NCI-H774 (cell line): ENCODE measurements around the gene VAV3.

ENCODE experiments used
- DNase-seq: peaks from one replicate; lab custom pipeline; 2025; lab: John Stamatoyannopoulos, UW

The VAV3 gene

DNA sequence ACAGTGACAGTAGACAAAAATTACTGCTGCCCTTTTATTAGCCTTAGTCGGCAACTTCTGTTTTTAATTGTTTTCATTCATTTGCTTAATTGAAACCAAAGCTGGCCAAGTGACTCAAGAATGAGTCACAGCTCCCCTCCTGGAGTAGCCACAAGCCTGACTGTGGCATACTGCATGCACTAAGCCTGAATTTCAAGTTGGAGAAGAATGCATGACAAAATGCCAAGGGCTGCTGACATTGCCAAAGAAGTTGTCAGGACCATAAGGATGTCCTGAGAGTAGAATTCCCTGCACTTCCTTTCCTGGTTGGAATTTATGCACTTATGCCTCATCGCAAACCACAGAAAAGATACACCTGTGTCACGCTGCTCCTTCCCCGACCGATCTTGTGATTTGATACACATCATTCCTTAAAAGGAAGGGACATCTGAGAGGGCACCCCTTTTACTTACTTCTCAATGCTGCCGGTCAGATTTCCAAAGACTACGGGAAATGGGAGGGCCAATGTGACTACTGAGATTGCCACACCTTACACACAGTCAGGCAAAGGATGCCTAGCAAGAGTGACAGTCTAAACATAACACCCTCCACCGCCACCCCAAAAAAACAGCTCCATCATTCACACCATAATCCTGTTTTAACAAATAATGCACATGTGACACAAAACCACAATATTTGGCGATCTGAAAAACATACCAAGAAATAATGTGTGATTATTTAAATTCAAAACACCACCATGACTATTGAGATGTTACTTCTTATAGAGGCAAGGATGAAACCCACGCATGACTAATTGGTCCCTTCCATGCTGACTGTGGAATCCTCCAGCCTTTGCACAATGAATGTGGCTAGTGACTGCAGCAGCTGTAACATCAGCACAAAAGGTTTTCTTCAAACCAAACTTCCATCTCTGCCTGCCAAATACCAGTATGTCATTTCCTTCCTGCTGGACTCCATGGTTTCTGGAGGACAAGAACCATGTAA, 28.2 kb downstream of the VAV3 start:
- no peak for DNase-seq

DNA sequence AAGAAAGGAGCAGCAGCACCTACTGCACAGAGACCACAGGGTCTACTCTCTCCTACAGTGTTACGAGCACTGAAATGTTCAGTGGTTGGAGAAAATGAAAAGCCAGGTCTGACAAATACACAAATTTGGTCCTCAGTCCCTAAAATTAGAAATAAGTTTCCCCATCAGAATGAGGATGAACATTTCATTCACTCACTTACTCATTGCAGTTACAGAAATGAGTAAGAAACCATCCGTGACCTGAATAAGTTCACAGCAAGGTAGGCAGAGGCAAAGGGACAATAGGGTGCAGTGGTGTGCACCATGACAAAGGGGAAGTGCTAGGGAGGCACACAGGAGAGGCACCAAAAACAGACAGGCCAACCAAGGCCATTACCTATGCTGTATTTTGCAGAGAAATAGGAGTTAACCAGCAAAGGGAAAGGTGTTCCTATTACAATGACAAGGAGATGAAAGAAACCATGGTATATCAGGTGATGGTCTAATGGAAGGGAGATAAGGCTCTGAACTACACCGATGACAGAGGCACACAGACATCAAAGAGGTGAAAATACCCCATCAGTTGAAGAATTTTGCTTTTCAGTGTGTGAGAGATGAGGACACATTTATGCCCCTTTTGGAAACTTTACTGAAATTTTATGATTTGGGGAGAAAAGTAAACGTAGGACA, 29.4 kb downstream of the VAV3 start:
- no peak for DNase-seq

DNA sequence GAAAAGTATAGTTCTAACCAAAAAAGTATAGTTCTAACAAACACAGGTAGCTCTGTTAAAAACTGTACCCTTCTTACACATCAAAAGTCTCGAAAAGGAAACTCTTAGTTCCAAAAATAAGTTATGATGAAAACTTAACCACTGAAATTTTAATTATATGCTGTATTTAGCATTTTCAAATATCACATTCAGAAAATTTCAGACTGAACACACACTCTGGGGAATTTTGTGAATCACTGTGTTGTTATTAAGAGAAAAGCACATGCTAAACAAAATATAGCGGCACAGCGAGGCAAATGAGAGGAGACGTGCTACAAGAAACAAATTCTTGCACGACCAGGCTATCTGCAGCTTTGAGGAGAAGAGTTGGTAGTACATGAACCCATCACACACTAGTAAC, 30.4 kb downstream of the VAV3 start:
- no peak for DNase-seq

DNA sequence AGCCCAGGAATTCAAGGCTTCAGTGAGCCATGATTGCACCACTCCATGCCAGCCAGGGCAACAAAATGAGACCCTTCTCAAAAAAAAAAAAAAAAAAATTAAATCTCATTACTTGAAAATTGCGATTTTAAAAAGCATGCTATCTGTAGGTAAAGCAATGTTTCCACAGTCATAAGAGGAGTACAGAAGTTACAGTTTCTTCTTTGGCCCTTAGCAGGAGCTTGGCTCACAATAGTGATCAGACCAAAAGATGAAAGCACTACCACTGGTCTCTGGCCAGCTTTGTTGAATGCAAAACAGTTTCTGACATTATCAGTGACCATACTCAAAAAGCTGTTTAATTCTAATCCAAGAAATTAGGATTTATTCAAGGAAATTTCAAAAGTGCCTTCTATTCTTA, 31.2 kb downstream of the VAV3 start:
- no peak for DNase-seq

DNA sequence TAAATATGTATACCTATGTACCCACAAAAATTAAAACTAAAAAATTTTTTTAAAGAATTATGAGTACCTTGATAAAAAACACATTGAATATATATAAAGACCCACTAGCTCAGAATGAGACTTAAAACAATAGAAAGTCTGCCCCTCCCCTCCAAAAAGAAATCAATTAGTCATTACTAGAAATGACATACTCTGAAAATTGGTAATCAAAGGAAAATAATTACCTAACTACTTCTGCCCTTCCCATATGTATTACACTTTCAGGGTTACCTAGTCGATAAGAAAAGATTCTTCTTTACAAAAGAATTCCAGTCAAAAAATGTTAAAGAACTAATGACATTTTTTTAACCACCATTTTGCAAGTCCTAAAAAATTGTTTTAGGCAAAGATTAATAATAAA, 34.7 kb downstream of the VAV3 start:
- no peak for DNase-seq

DNA sequence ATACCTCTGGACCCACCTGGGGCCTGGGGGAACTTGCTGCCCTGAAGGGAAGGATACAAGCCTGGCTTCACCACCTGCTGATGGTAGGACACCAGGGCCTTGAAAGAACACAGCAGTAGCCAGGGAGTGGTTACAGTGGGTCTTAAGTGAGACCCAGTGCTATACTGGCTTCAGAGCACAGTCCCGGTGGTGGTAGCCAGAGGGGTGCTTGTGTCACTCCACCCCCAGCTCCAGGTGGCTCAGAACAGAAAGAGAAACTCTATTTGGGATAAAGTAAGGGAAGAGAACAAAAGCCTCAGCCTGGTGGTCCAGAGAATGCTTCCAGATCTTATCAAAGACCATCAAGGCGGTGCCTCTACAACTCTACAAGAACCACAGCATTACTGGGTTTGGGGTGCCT, 37.2 kb downstream of the VAV3 start:
- no peak for DNase-seq

DNA sequence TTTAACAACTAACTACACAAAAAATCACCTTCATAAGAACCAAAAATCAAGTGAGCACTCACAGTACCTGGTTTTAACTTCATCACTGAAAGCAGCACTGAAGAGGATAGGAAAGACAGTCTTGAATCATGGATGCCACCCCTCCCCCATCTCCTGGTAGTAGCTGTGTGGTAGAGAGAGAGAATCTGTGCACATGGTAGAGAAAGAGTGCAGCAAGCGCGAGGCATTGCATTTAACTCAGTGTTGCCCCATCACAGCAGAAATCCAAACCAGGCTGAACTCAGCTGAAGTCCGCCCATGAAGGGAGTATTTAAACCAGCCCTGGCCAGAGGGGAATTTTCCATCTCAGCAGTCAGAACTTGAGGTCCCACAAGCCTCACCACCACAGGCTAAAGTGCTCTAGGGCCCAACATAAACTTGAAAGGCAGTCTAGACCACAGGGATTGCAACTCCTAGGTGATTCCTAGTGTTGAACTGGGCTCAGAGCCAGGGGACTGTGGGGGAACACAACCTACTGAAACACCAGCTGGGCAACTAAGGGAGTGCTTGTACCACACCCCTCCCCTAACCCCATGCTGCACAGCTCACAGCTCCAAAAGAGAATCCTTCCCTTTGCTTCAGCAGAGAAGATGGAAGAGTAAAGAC, 38.4 kb downstream of the VAV3 start:
- DNase-seq = no peak

DNA sequence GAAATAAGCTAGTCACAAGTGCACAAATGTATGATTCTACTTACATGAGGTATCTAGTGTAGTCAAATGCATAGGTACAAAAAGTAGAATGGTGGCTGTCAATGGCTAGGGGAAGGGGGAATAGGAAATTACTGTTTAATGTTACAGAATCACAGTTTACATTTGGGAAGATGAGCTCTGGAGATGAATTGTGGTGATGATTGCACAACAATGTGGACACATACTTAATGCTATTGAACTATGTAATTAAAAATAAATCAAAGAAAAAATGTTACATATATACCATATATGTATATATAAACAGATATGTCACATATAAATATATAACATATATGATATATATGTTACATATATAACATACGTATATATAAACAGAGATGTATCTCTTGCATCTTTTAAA, 39.4 kb downstream of the VAV3 start:
- no peak for DNase-seq

DNA sequence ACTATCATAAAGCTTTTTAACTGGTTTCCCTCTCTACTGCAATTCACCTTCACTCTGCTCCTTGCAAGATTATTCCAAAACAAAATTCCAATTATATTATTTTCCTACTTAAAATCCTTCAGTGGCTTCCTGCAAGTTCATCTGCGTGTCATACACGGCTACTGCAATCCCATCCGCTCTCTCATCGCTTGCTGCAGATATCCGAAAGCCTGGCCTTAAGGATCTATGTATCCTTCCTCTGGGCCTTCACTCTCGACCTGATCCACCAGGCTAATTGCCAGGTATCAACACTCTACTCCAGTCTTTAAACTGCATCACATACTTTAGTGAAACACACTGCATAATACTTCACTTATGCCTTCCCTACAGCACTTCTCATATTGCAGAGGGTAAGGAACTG, 44.0 kb downstream of the VAV3 start:
- no peak for DNase-seq

DNA sequence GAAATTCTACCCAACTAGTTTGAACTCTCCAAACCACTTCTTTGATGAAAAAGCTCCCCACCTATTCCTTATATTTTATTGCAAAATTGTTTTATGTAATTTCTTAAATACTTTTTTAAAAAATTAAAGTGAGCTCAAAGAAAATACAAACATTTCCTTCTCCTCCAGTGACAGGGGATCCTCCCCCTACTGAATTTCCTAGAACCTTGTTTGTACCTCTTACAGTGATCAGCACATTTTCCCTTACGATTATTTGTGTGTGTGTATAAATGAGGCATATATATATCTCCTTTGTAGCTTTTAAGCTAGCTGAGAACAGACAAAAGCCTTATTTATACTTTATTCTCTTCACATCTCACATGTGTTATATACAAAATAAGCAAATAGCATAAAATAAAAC, 44.4 kb downstream of the VAV3 start:
- DNase-seq = no peak

DNA sequence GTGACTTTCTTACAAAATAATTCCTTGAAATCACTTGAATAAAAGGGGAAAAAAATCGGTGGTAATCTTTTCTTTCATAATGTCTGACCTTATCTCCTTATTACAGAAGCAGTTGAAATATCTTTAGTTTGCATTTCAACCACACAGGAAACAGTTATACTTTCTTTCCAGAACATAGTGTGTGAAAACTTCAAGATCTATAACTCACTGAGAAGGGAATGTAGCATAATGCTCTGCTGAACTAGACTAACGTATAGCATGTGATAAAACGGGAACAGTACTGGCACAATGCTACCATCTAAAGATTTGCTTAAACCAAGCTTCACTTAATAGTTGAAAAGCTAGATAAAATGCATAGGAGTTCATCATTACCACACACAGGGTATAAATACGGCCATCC, 45.0 kb downstream of the VAV3 start:
- DNase-seq = no peak

DNA sequence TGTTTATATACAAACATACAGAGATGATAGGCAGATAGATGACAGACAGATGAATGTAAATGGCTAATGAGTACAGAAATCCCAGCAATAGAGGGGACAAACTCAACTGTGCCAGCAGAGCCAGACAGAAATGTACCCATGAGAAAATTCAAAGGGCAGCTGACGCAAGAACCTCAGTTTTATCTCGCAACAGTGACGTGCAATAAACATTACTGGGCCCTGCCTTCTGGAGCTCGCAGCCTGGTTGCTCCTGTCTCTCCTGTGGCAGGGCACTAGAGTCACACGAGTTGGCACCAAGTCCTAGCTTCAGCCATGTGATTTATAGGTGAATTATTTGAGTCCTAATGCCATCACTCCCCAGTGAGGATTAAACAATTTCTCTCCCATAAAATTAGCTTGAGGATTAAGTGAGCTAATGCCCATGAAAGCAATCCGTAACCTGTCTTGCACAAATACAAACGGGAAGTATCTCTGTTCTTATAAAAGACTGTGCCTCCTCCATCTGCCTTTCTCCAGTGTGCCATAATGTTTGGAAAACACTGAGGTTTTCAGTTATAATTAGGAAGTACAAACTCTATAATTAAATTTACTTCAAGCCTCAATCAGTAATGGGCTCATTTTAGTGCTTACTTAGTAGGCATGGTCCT, 50.7 kb downstream of the VAV3 start:
- DNase-seq = no peak

DNA sequence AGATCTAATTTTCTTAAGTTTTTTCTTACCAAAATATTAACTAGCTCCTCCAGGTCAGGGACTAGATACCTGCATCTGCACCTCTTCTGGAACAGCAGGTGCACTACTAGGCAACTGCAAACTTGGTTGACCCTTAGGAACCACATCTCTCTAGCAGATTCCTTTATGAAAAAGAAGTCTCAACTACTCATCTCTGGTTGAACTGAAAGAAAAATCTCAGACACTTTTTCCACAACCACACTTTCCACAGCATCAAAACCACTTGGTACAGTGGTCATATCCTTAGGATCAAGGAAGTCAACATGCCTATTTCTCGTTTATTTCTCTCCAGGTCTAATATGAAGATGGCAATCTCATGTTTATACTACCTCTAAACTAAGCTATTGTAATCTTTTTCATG, 52.3 kb downstream of the VAV3 start:
- no peak for DNase-seq

DNA sequence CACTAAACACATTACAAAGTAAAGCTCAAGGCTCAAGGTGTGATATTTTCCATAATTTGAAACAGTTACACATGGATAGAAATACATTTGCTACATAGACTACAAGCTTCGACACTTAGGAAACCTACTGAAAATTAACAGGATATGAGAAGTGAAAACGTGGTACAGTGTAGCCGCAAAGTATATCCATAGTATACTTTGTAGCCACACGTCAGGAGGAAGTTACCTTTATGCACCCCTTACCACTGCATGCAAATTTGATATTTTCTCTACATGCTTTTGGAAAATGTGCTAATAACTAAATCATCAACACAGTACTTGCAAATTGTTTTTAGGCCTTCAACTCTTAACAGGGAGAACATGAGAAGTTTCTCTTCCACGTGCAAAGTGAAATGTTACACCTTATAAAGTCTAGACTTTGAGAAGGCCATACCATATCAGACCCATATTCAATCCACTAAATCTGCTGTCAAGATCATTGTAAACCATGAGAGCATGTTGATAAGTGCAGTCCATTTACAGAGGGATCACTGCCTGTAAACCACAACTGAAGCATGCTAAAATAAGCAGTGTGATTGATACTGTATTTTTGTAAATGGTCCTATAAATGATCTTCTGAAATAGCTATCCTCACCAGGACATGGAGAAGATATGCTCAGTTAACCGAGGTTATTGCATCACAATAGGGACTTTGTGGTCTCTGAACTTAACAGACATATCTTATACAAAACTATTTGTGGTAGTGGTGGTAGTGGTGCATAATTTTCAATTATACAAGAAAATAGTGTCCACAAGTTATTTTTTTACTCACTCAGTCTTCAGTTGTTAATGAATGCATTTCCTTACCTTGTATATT, 64.7 kb downstream of the VAV3 start:
- DNase-seq = no peak

DNA sequence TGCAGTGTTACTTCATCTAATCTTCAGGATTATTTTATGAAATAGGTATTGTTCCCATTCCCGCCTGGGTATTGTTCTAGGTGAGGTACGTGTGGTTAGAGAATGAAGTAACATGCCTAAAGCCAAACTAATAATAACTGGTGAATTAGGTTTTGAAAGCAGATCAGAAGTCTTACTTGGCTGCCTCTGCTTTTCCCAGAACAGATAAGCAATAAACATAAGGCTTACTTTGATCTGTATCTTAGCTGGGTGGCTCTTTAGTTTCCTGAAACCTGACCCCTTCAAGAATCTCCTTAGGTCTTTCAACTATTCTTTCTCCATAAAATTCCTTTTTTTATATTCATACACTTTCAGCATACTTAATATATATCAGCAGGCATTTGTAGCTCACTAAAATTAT, 65.3 kb downstream of the VAV3 start:
- no peak for DNase-seq

DNA sequence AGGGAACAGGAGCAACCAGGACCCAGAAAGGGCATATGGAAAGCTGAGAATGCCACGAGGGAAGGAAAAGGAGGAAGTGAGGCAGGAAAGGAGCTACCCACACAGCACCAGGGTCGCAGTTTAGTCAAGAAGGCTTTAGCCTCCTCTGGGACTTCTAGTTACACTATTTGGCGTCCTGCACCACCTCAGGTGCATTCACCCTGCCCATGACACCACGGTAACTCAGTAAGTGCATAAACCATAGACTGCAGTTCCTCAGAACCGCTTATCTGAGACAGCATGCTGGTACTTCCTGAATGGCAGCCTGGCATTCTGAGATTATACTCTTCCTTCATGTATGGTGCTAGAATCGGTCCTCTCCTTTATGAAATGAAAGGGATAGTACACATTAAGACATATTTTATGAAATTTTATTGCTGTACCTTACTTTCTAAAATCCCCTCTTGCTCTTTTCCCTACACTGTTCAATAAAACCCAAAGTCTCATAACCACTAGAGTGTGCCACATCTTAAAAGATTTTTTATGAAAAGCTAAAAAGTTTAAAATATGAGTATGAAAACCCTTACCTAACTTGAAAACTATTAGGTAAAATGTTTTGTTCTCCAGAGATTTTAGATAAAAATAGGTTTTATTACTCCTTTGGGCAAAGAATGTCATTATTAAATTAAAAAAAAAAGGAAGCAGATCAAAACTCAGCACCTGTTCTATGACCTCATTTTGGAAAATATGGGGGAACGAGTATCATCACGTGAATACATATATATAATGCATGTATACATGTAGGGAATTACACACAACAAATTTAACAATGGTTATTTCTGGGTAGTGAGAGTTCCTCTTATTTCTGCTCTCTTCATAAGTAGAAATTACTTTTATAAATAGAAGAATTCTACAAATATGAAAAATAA, 67.3 kb downstream of the VAV3 start:
- no peak for DNase-seq

DNA sequence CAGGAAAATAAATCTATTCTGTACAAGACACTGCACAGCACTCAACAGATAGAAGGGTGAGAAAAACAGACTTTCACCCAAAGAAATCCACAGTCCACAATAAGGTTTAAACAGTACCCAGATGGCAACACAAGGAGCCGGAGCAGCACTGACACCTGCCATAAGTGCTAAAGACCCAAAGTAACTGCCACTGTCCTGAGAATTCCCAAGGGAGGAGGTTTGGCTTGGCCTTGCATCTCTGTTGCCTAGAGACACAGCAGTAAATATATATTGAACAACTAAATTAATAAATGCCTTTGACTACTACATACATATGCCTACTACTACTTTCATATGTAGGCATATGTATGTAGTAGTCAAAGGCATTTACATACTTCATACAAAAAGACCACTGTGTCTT, 68.0 kb downstream of the VAV3 start:
- DNase-seq = no peak

DNA sequence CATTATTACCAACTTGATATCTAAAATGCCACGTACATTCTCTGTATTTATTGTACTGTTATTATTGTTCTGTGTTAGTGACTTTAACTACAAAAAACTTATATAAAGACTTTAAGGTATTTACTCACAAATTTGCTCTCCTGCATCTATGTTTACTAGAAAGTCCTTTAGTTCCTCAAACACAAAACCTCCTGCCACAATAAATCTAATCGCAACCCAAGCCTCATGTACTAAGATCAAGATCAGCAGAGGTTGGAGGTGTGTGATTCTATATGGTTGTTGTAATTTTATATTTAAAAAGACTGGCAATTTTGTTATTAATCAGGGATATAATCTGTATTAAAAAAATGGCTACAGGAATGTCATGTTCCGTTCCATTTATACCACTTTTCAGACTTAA, 68.6 kb downstream of the VAV3 start:
- DNase-seq = no peak

DNA sequence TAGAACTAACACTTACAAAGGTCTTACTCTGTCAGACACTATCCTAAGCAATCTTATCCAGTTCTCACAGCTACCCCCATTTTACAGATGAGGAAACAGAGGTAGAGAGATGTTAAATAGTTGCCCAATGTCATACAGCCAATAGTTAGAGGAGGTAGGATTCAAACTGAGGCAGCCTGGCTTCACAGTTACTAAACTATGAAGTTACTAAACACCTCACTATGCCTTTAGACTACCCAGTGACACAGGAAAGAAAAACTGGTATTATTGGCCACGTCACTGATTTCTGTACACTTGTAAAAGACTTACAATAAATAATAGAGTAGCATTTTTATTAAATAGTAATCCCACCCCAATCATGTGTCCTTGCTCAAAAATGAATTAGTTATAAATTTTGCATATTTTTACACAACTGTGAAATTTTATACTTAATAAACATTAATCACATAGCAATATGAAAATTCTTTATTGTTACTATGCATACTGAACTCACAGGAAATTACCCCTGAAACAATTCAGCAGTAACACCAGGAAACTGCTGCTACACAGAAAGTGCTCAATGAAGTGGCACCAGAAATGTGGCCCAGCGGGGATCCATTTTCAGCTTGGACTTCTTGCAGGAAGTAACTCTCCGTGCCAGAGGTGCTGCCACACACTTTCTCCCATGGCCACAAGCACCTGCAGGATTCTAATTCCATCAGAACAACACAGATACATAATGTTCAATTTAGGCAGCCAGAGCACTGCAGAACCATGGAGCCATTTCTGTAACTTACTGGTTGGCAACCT, 69.4 kb downstream of the VAV3 start:
- DNase-seq = no peak

DNA sequence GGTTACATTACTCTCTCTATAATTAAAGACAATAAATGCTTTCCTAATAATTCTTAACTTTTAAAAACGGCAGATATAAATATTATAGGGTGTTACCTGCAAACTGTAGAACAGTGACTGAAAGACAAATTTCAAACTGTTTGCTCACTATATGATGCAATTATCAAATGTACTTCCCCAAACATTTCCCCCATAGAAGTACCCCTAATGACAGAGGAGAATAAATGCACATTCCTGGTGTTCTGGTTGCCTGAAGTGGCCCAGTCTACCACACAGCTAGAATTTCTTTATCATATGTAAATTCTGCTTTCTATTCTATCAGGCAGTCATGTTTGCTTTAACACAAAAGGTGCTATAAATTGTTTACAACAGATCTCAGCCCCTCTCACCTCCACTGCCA, 70.4 kb downstream of the VAV3 start:
- no peak for DNase-seq
